Activated CD4-positive, alpha-beta T cell treated with anti-CD3 and anti-CD28 coated beads for 36 hours (primary cell): Measurements from ENCODE around the gene ZNF48. TPM values are rescaled to one million over a fixed set of nuclear protein-coding genes. Genes with fewer than 3 reads are reported as not detected.

Experiments used
- ATAC-seq: fragments of 200-7000 bp; cut with Tn5 transposase; one replicate; pipeline ENCODE4 v1.10.0; 2021; ENCODE audit warnings: mild to moderate bottlenecking, moderate library complexity
- CTCF ChIA-PET: fragments of 350-600 bp; sonication (Branson Sonifier 250); formaldehyde crosslinking; loops from one replicate; lab custom pipeline; 2021; ENCODE audit warnings: antibody characterized with exemption; lab: Charles Lee
- POLR2A ChIA-PET: fragments of 350-600 bp; sonication (Branson Sonifier 250); formaldehyde crosslinking; loops from one replicate; lab custom pipeline; 2021; ENCODE audit warnings: antibody characterized with exemption, inconsistent platforms; lab: Charles Lee
- DNase-seq: peaks from one replicate; pipeline ENCODE4 v3.0.0-alpha.2; 2020
- H3K27ac Mint-ChIP-seq: one replicate; pipeline ENCODE4 v1.8.0; 2021; ENCODE audit warnings: mixed read lengths
- H3K27me3 Mint-ChIP-seq: one replicate; pipeline ENCODE4 v1.8.0; 2021; ENCODE audit warnings: mixed read lengths
- H3K36me3 Mint-ChIP-seq: one replicate; pipeline ENCODE4 v1.8.0; 2021; ENCODE audit warnings: low read depth, mixed read lengths
- H3K4me1 Mint-ChIP-seq: one replicate; pipeline ENCODE4 v1.8.0; 2021; ENCODE audit warnings: mixed read lengths
- H3K4me3 Mint-ChIP-seq: one replicate; pipeline ENCODE4 v1.8.0; 2021; ENCODE audit warnings: mild to moderate bottlenecking, moderate library complexity, mixed read lengths
- H3K9me3 Mint-ChIP-seq: one replicate; pipeline ENCODE4 v1.8.0; 2021; ENCODE audit warnings: low read depth, mixed read lengths
- intact Hi-C, 2 experiments: fragments of 100-400 bp; cut with DNase I in 1 of 2; cut with micrococcal nuclease in 1 of 2; formaldehyde crosslinking; loops; one replicate each; pipeline versions ENCODE4 v1.14.2 to v1.15.1; 2022 to 2024; cut with DNase I, micrococcal nuclease
- total RNA-seq, 2 experiments: library from RNA; stranded (reverse); gene quantifications; one replicate each; pipeline ENCODE4 v1.2.3, GENCODE V29; 2021

The ZNF48 gene
- 10 to 100 TPM; 10.6 to 11.0 TPM for total RNA-seq

GRCh38 chr16:30395155-30395991 lies at the start of gene ZNF48:
TSS of gene ZNF48 (plus strand) at chr16:30395420. CDS start at chr16:30395795, 375 bp downstream.
- intact Hi-C loops: loop anchor here (1.0 to 2.0 kb wide), 5 partner anchors 12 to 40 kb away; partner anchors contain the start of genes CD2BP2 (in 1 of the 2), SEPTIN1 (in 1 of the 2) and ZNF771 (in 1 of the 2)
- ATAC-seq (peak; percentile 61), DNase-seq (peak; percentile 67)
- H3K4me1 Mint-ChIP-seq: peaks cover 28% of the 10 kb centered on the region
- CTCF ChIA-PET: interaction anchor here (0.5 to 3.0 kb wide), 13 partner anchors 11 to 315 kb away, joined by 3 to 18 read pairs (median 3); partner anchors contain the start of genes ITGAL, SEPTIN1 and ZNF771
- peaks cover 17% of the 10 kb centered on the region for H3K36me3 Mint-ChIP-seq
- H3K9me3 Mint-ChIP-seq: no peaks in the 10 kb centered on the region
- no peaks in the 10 kb centered on the region for H3K27me3 Mint-ChIP-seq
- peak within 1 kb of the TSS; percentile 81 for H3K4me3 Mint-ChIP-seq
- H3K27ac Mint-ChIP-seq: peak within 1 kb of the TSS; percentile 48
- POLR2A ChIA-PET: interaction anchor here (0.6 to 1.7 kb wide), 2 partner anchors 12 to 24 kb away, joined by 4 to 8 read pairs; partner anchors contain the start of gene ZNF771

- H3K27me3 Mint-ChIP-seq: no peaks in the 10 kb centered on the region
- POLR2A ChIA-PET: no interaction called here
- peaks cover 18% of the 10 kb centered on the region for H3K4me1 Mint-ChIP-seq
- H3K36me3 Mint-ChIP-seq: peaks cover 13% of the 10 kb centered on the region
- DNase-seq (no peak), ATAC-seq (no peak)
- H3K4me3 Mint-ChIP-seq: no peak overlapping the region
- H3K9me3 Mint-ChIP-seq: no peaks in the 10 kb centered on the region
- CTCF ChIA-PET: no interaction called here
- no peak overlapping the region for H3K27ac Mint-ChIP-seq
- intact Hi-C loops: no loop called here
These were observed 48.9 kb upstream of the ZNF48 start for GRCh38 chr16:30346286-30346685.

GRCh38 chr16:30348113-30348512 lies 47.1 kb upstream of the ZNF48 start:
- ATAC-seq: no peak
- H3K4me3 Mint-ChIP-seq: no peak overlapping the region
- ChIA-PET POLR2A (no interaction called here), CTCF (no interaction called here)
- intact Hi-C loops: no loop called here
- DNase-seq: no peak
- peaks cover 23% of the 10 kb centered on the region for H3K36me3 Mint-ChIP-seq
- H3K9me3 Mint-ChIP-seq: no peaks in the 10 kb centered on the region
- H3K27ac Mint-ChIP-seq: no peak overlapping the region
- no peaks in the 10 kb centered on the region for H3K27me3 Mint-ChIP-seq
- H3K4me1 Mint-ChIP-seq: peaks cover 23% of the 10 kb centered on the region

GRCh38 chr16:30348929-30349328 lies 46.3 kb upstream of the ZNF48 start:
- Mint-ChIP-seq H3K36me3 (peaks cover 28% of the 10 kb centered on the region), H3K4me3 (no peak overlapping the region), H3K27me3 (no peaks in the 10 kb centered on the region), H3K9me3 (no peaks in the 10 kb centered on the region), H3K4me1 (peaks cover 29% of the 10 kb centered on the region), H3K27ac (peak overlapping the region; percentile 60)
- POLR2A ChIA-PET: interaction anchor here (0.6 to 0.7 kb wide), 2 partner anchors 22 to 127 kb away, joined by 4 read pairs; no protein-coding TSS in a partner anchor
- CTCF ChIA-PET: no interaction called here
- no peak for DNase-seq
- ATAC-seq: no peak
- intact Hi-C loops: no loop called here

GRCh38 chr16:30349675-30350074 lies 45.5 kb upstream of the ZNF48 start:
- H3K4me3 Mint-ChIP-seq: no peak overlapping the region
- no peaks in the 10 kb centered on the region for H3K9me3 Mint-ChIP-seq
- peaks cover 36% of the 10 kb centered on the region for H3K4me1 Mint-ChIP-seq

GRCh38 chr16:30350134-30350871 lies 44.9 kb upstream of the ZNF48 start:
- ChIA-PET CTCF (interaction anchor here (0.6 to 1.4 kb wide), 3 partner anchors 20 to 80 kb away, joined by 4 read pairs; partner anchors contain the start of genes DCTPP1 and TBC1D10B), POLR2A (no interaction called here)
- Mint-ChIP-seq H3K36me3 (peaks cover 31% of the 10 kb centered on the region), H3K27me3 (no peaks in the 10 kb centered on the region), H3K4me1 (peaks cover 36% of the 10 kb centered on the region), H3K4me3 (no peak overlapping the region), H3K9me3 (no peaks in the 10 kb centered on the region), H3K27ac (peak overlapping the region; percentile 85)
- peak; percentile 40 for ATAC-seq
- intact Hi-C loops: no loop called here
- peak; percentile 45 for DNase-seq

More at GRCh38 chr16:30349675-30350074, 45.5 kb upstream of the ZNF48 start:
- no peak for DNase-seq
- Mint-ChIP-seq H3K27me3 (no peaks in the 10 kb centered on the region), H3K27ac (peak overlapping the region; percentile 63), H3K36me3 (peaks cover 31% of the 10 kb centered on the region)
- ChIA-PET POLR2A (interaction anchor here (0.7 kb wide), 1 partner anchor 126 kb away, joined by 4 read pairs; no protein-coding TSS in a partner anchor), CTCF (interaction anchor here (0.6 to 1.4 kb wide), 3 partner anchors 21 to 80 kb away, joined by 4 read pairs; partner anchors contain the start of genes DCTPP1 and TBC1D10B)
- intact Hi-C loops: no loop called here
- ATAC-seq: no peak

GRCh38 chr16:30351001-30351441 lies 44.2 kb upstream of the ZNF48 start:
- no peaks in the 10 kb centered on the region for H3K9me3 Mint-ChIP-seq
- ChIA-PET POLR2A (interaction anchor here (0.9 kb wide), 1 partner anchor 20 kb away, joined by 5 read pairs; the partner anchor contains the start of gene TBC1D10B), CTCF (interaction anchor here (1.4 kb wide), 1 partner anchor 20 kb away, joined by 4 read pairs; the partner anchor contains the start of gene TBC1D10B)
- H3K27ac Mint-ChIP-seq: peak overlapping the region; percentile 85
- H3K4me1 Mint-ChIP-seq: peaks cover 37% of the 10 kb centered on the region
- H3K27me3 Mint-ChIP-seq: no peaks in the 10 kb centered on the region
- no peak overlapping the region for H3K4me3 Mint-ChIP-seq
- DNase-seq: no peak
- no peak for ATAC-seq
- intact Hi-C loops: no loop called here
- H3K36me3 Mint-ChIP-seq: peaks cover 31% of the 10 kb centered on the region

- no peaks in the 10 kb centered on the region for H3K9me3 Mint-ChIP-seq
- intact Hi-C loops: no loop called here
- H3K27ac Mint-ChIP-seq: peak overlapping the region; percentile 55
- peaks cover 41% of the 10 kb centered on the region for H3K4me1 Mint-ChIP-seq
- no peak overlapping the region for H3K4me3 Mint-ChIP-seq
- ATAC-seq: no peak
- ChIA-PET CTCF (interaction anchor here (0.6 to 0.7 kb wide), 2 partner anchors 8 to 14 kb away, joined by 3 read pairs; no protein-coding TSS in a partner anchor), POLR2A (interaction anchor here (0.9 kb wide), 1 partner anchor 19 kb away, joined by 5 read pairs; the partner anchor contains the start of gene TBC1D10B)
- no peak for DNase-seq
- H3K36me3 Mint-ChIP-seq: peaks cover 31% of the 10 kb centered on the region
- no peaks in the 10 kb centered on the region for H3K27me3 Mint-ChIP-seq
These were observed 43.4 kb upstream of the ZNF48 start for GRCh38 chr16:30351586-30352419.

GRCh38 chr16:30352488-30353401 lies 42.5 kb upstream of the ZNF48 start:
- Mint-ChIP-seq H3K4me1 (peaks cover 41% of the 10 kb centered on the region), H3K27me3 (no peaks in the 10 kb centered on the region), H3K9me3 (no peaks in the 10 kb centered on the region), H3K27ac (peak overlapping the region; percentile 13), H3K4me3 (peak overlapping the region; percentile 24), H3K36me3 (peaks cover 31% of the 10 kb centered on the region)
- CTCF ChIA-PET: interaction anchor here (2.1 kb wide), 1 partner anchor 56 kb away, joined by 9 read pairs; no protein-coding TSS in a partner anchor
- POLR2A ChIA-PET: no interaction called here
- ATAC-seq (no peak), DNase-seq (no peak)
- intact Hi-C loops: no loop called here
